A673 (cell line): ENCODE results near the gene EEFSEC. TPM values are rescaled to one million over a fixed set of nuclear protein-coding genes. Genes with fewer than 3 reads are reported as not detected.

ENCODE experiments used
- BruUV-seq: library from RNA; stranded (reverse); fragments of 400-500 nt; replicated peaks from 2 replicates; lab custom pipeline; 2021; lab: Mats Ljungman, UMichigan
- CTCF ChIA-PET: fragments of 300-600 bp; sonication (Branson Sonifier 250); formaldehyde crosslinking; loops from one replicate; lab custom pipeline; 2022; ENCODE audit warnings: antibody characterized with exemption; lab: Charles Lee
- POLR2A ChIA-PET: fragments of 300-600 bp; sonication (Branson Sonifier 250); formaldehyde crosslinking; loops from one replicate; lab custom pipeline; 2022; ENCODE audit warnings: antibody characterized with exemption; ENCODE audit not compliant: low non-redundant PET; lab: Charles Lee
- DNase-seq: peaks from one replicate; pipeline ENCODE4 v3.0.0-alpha.2; 2015; ENCODE audit warnings: low spot score
- H3K27ac ChIP-seq: fragments of 200-600 bp; sonication (generic); 2 replicates; pipeline ENCODE4 v1.5.1; 2016; ENCODE audit warnings: mixed run types, low read depth, mild to moderate bottlenecking, mixed read lengths, antibody characterized with exemption, low read length; ENCODE audit not compliant: poor library complexity, severe bottlenecking
- H3K27me3 ChIP-seq: fragments of 200-600 bp; sonication (generic); replicated peaks from 2 replicates; pipeline ENCODE4 v1.6.1; 2017; ENCODE audit warnings: mixed run types, low read depth, mild to moderate bottlenecking, mixed read lengths, antibody characterized with exemption, low read length; ENCODE audit not compliant: insufficient read depth, poor library complexity
- H3K36me3 ChIP-seq: fragments of 200-600 bp; sonication (generic); 2 replicates; pipeline ENCODE4 v1.6.1; 2016; ENCODE audit warnings: mixed run types, mild to moderate bottlenecking, mixed read lengths, antibody characterized with exemption, low read length; ENCODE audit not compliant: insufficient read depth, poor library complexity, severe bottlenecking
- H3K4me1 ChIP-seq: fragments of 200-600 bp; sonication (generic); 2 replicates; pipeline ENCODE4 v1.6.1; 2017; ENCODE audit warnings: mixed run types, mild to moderate bottlenecking, mixed read lengths, antibody characterized with exemption, low read length; ENCODE audit not compliant: insufficient read depth, poor library complexity, severe bottlenecking
- H3K4me3 ChIP-seq: fragments of 200-600 bp; sonication (generic); 2 replicates; pipeline ENCODE4 v1.5.1; 2016; ENCODE audit warnings: low read depth, mixed run types, mild to moderate bottlenecking, mixed read lengths, low read length; ENCODE audit not compliant: poor library complexity, severe bottlenecking
- H3K9me3 ChIP-seq: fragments of 200-600 bp; sonication (generic); 2 replicates; pipeline ENCODE4 v1.6.1; 2016; ENCODE audit warnings: mixed run types, low read depth, mild to moderate bottlenecking, mixed read lengths, antibody characterized with exemption, low read length; ENCODE audit not compliant: poor library complexity, severe bottlenecking
- CTCF ChIP-seq: fragments of 300-800, 200-600 bp; sonication (generic); conservative IDR thresholded peaks from 2 replicates; pipeline ENCODE4 v1.5.1; 2017; ENCODE audit warnings: low read depth, mild to moderate bottlenecking, antibody characterized with exemption, low read length, moderate library complexity, mixed read lengths
- EZH2 ChIP-seq: fragments of 200-600 bp; sonication (generic); IDR thresholded peaks from 2 replicates; pipeline ENCODE4 v1.6.1; 2017; ENCODE audit warnings: borderline replicate concordance, low read depth, mild to moderate bottlenecking, mixed read lengths, antibody characterized with exemption, low read length; ENCODE audit not compliant: poor library complexity, severe bottlenecking
- intact Hi-C: fragments of 100-400 bp; cut with micrococcal nuclease; formaldehyde crosslinking; loops from one replicate; pipeline ENCODE4 v1.10.0; 2022; ENCODE audit not compliant: unreplicated experiment
- total RNA-seq: library from RNA; stranded (reverse); gene quantifications from 2 replicates; pipeline ENCODE4 v1.2.3, GENCODE V29; 2021

Gene EEFSEC
- total RNA-seq, 1 experiment from 2014 or later: 19.7 TPM

GRCh38 chr3:128421439-128421836 is 268.2 kb downstream of the EEFSEC start:
- no TSS peak for BruUV-seq
- POLR2A ChIA-PET: no interaction called here
- intact Hi-C loops: no loop called here

GRCh38 chr3:128421966-128422365 is 268.7 kb downstream of the EEFSEC start:
- no peaks in the 10 kb centered on the region for H3K27me3 ChIP-seq
- H3K36me3 ChIP-seq: no peaks in the 10 kb centered on the region
- H3K4me1 ChIP-seq: peaks cover 2% of the 10 kb centered on the region
- H3K27ac ChIP-seq: no peak overlapping the region
- intact Hi-C loops: no loop called here
- POLR2A ChIA-PET: no interaction called here
- TF ChIP-seq CTCF: no peak
- TF ChIP-seq EZH2: no peak
- H3K9me3 ChIP-seq: no peaks in the 10 kb centered on the region
- CTCF ChIA-PET: no interaction called here
- no TSS peak for BruUV-seq
- no peak for DNase-seq
- no peak overlapping the region for H3K4me3 ChIP-seq

More at GRCh38 chr3:128421439-128421836, 268.2 kb downstream of the EEFSEC start:
- H3K4me1 ChIP-seq: no peaks in the 10 kb centered on the region
- no peaks in the 10 kb centered on the region for H3K27me3 ChIP-seq
- H3K9me3 ChIP-seq: no peaks in the 10 kb centered on the region
- TF ChIP-seq CTCF (no peak), EZH2 (no peak)
- no peaks in the 10 kb centered on the region for H3K36me3 ChIP-seq
- CTCF ChIA-PET: no interaction called here
- no peak for DNase-seq
- H3K27ac ChIP-seq: no peak overlapping the region
- H3K4me3 ChIP-seq: no peak overlapping the region

GRCh38 chr3:128422762-128423524 is 269.7 kb downstream of the EEFSEC start:
- Histone ChIP-seq H3K27me3 (no peaks in the 10 kb centered on the region), H3K4me3 (no peak overlapping the region), H3K27ac (no peak overlapping the region), H3K36me3 (no peaks in the 10 kb centered on the region), H3K4me1 (peaks cover 2% of the 10 kb centered on the region), H3K9me3 (no peaks in the 10 kb centered on the region)
- POLR2A ChIA-PET: no interaction called here
- no peak for DNase-seq
- TF ChIP-seq CTCF (no peak), EZH2 (no peak)
- CTCF ChIA-PET: no interaction called here
- BruUV-seq: no TSS peak
- intact Hi-C loops: no loop called here
